Endothelial cell of umbilical vein (primary cell): Measurements from ENCODE around the gene NCOA3. TPM values are rescaled to one million over a fixed set of nuclear protein-coding genes. Genes with fewer than 3 reads are reported as not detected.

Experiments used
- BruUV-seq: library from RNA; stranded (reverse); fragments of 400-500 nt; replicated peaks from 2 replicates; lab custom pipeline; 2021; lab: Mats Ljungman, UMichigan
- CTCF ChIA-PET: fragments of 300-600, 350-600 bp; sonication (Branson Sonifier 250); formaldehyde crosslinking; loops from one replicate; lab custom pipeline; 2021; ENCODE audit warnings: antibody characterized with exemption, inconsistent platforms; lab: Charles Lee
- POLR2A ChIA-PET: fragments of 300-600, 350-600 bp; sonication (Branson Sonifier 250); formaldehyde crosslinking; loops from one replicate; lab custom pipeline; 2021; ENCODE audit warnings: antibody characterized with exemption, inconsistent platforms; lab: Charles Lee
- DNase-seq: peaks from one replicate; pipeline ENCODE4 v3.0.0-alpha.2; 2011; ENCODE audit warnings: low read depth, low spot score
- FAIRE-seq: peaks from 2 replicates; lab custom pipeline; 2011; peaks lifted over from hg19 to GRCh38; lab: Jason Lieb, UNC
- H2AFZ ChIP-seq: 2 replicates; pipeline ENCODE4 v1.6.0; 2012; ENCODE audit warnings: low read depth, low read length, control low read depth, inconsistent platforms
- H3K27ac ChIP-seq: 2 replicates; pipeline ENCODE4 v1.5.1; 2011; ENCODE audit warnings: low read depth, mild to moderate bottlenecking, control low read depth, low read length, moderate library complexity; ENCODE audit not compliant: insufficient read depth
- H3K27me3 ChIP-seq, 2 experiments: 2 replicates each; pipeline versions ENCODE4 v1.6.0 to v1.6.1; 2011; ENCODE audit warnings: low read length in 2 of 2, mixed read lengths in 1 of 2; ENCODE audit not compliant: control insufficient read depth in 2 of 2, insufficient read depth in 2 of 2
- H3K36me3 ChIP-seq, 2 experiments: 2 replicates in 1 of 2; 3 replicates in 1 of 2; pipeline ENCODE4 v1.5.1; 2011; ENCODE audit warnings: low read length in 2 of 2, mild to moderate bottlenecking in 1 of 2, moderate library complexity in 1 of 2; ENCODE audit not compliant: control insufficient read depth in 2 of 2, insufficient read depth in 2 of 2; ENCODE audit errors: extremely low read depth in 1 of 2
- H3K4me1 ChIP-seq: 3 replicates; pipeline ENCODE4 v1.5.1; 2011; ENCODE audit warnings: mild to moderate bottlenecking, low read length; ENCODE audit not compliant: control insufficient read depth, insufficient read depth; ENCODE audit errors: extremely low read depth
- H3K4me2 ChIP-seq: 2 replicates; pipeline ENCODE4 v1.6.1; 2011; ENCODE audit warnings: low read length, control low read depth, mixed read lengths; ENCODE audit not compliant: insufficient read depth
- H3K4me3 ChIP-seq, 3 experiments: fragments of 200-600 bp in 1 of 3; sonication (generic), shearing (Covaris generic) in 1 of 3; replicated peaks in 1 of 3; 2 replicates each; pipeline ENCODE4 v1.5.1; 2011 to 2016; ENCODE audit warnings: control low read depth in 3 of 3, low read length in 3 of 3, mild to moderate bottlenecking in 2 of 3, inconsistent platforms in 1 of 3, low read depth in 1 of 3, moderate library complexity in 1 of 3; ENCODE audit not compliant: insufficient read depth in 1 of 3
- H3K79me2 ChIP-seq: 2 replicates; pipeline ENCODE4 v1.6.0; 2012; ENCODE audit warnings: low read length, inconsistent platforms; ENCODE audit not compliant: control insufficient read depth, insufficient read depth
- H3K9ac ChIP-seq: replicated peaks from 2 replicates; pipeline ENCODE3; 2011; ENCODE audit warnings: low read length, control low read depth; ENCODE audit not compliant: insufficient read depth; ENCODE audit errors: extremely low read depth
- H3K9me1 ChIP-seq: replicated peaks from 3 replicates; pipeline ENCODE4 v1.6.0; 2011; ENCODE audit warnings: mild to moderate bottlenecking, low read length; ENCODE audit not compliant: control insufficient read depth, insufficient read depth; ENCODE audit errors: extremely low read depth
- H3K9me3 ChIP-seq: replicated peaks from 2 replicates; pipeline ENCODE4 v1.5.1; 2012; ENCODE audit warnings: low read length, inconsistent platforms; ENCODE audit not compliant: control insufficient read depth, insufficient read depth
- H4K20me1 ChIP-seq: replicated peaks from 2 replicates; pipeline ENCODE3; 2011; ENCODE audit warnings: mild to moderate bottlenecking, low read length; ENCODE audit not compliant: control insufficient read depth, insufficient read depth; ENCODE audit errors: extremely low read depth
- EZH2 ChIP-seq: IDR thresholded peaks from 2 replicates; pipeline ENCODE4 v1.6.1; 2012; ENCODE audit warnings: borderline replicate concordance, low read depth, mild to moderate bottlenecking, moderate library complexity, low read length, inconsistent platforms; ENCODE audit not compliant: severe bottlenecking
- FOS ChIP-seq: IDR thresholded peaks from 2 replicates; pipeline ENCODE4 v1.6.1; 2011; ENCODE audit warnings: mild to moderate bottlenecking, low read length, moderate library complexity, borderline replicate concordance; ENCODE audit not compliant: insufficient read depth
- GATA2 ChIP-seq: IDR thresholded peaks from 2 replicates; pipeline ENCODE4 v1.7.0; 2011; ENCODE audit warnings: low read depth, mild to moderate bottlenecking, moderate library complexity, mixed read lengths, low read length; ENCODE audit not compliant: insufficient read length, insufficient read depth
- JUN ChIP-seq: IDR thresholded peaks from 2 replicates; pipeline ENCODE4 v1.6.1; 2011; ENCODE audit warnings: borderline replicate concordance, low read depth; ENCODE audit not compliant: insufficient read length, insufficient read depth
- MYC ChIP-seq: IDR thresholded peaks from one replicate; pipeline ENCODE4 v1.6.1; 2011; ENCODE audit warnings: mild to moderate bottlenecking, low read depth, low read length
- POLR2A ChIP-seq: IDR thresholded peaks from 2 replicates; pipeline ENCODE4 v1.6.1; 2012; ENCODE audit warnings: low read depth, mild to moderate bottlenecking, control low read depth, low read length
- POLR2AphosphoS5 ChIP-seq: IDR thresholded peaks from 2 replicates; pipeline ENCODE4 v1.6.1; 2012; ENCODE audit warnings: low read depth, mild to moderate bottlenecking, control low read depth, low read length, moderate library complexity; ENCODE audit not compliant: insufficient read depth
- dilution Hi-C: fragments of 300-500 bp; cut with MboI; formaldehyde crosslinking; loops from one replicate; pipeline ENCODE4 v1.15.0; 2019; ENCODE audit warnings: low sequenced_read_pairs; ENCODE audit not compliant: extremely low pct_ligation_motif_present
- intact Hi-C: fragments of 100-400 bp; cut with micrococcal nuclease; formaldehyde crosslinking; loops from one replicate; pipeline ENCODE4 v1.10.0; 2022
- polyA plus RNA-seq, 4 experiments: library from polyadenylated mRNA; depleted of rRNA in 3 of 4; stranded (reverse) in 3 of 4; unstranded in 1 of 4; fragments of >200 nt; gene quantifications; 2 replicates each; pipeline versions ENCODE4 v1.2.1 to v1.2.3, GENCODE V29; 2011 to 2012; ENCODE audit warnings: missing spikeins in 1 of 4
- total RNA-seq: library from RNA; stranded (reverse); gene quantifications from 2 replicates; pipeline ENCODE4 v1.2.3, GENCODE V29; 2021
- TF ChIP-seq, protein P1 (sequence below): IDR thresholded peaks from 2 replicates; pipeline ENCODE4 v1.6.1; 2011; ENCODE audit not compliant: insufficient read depth, insufficient read length
- TF ChIP-seq, protein P2 (sequence below), 2 donors: IDR thresholded peaks; 1 replicate in 1 of 2; 2 replicates in 1 of 2; pipeline ENCODE4 v1.5.1; 2011; ENCODE audit warnings: low read length in 2 of 2, mild to moderate bottlenecking in 2 of 2, moderate library complexity in 2 of 2, control low read depth in 1 of 2, inconsistent platforms in 1 of 2, low read depth in 1 of 2; ENCODE audit not compliant: insufficient read depth in 1 of 2; ENCODE audit errors: extremely low read depth in 1 of 2

The NCOA3 gene
- total and polyA plus RNA-seq, 2 donors (not counting 3 experiments of a cell fraction or from before 2014, with no cell fraction given), result 12.0 to 35.6 TPM

DNA sequence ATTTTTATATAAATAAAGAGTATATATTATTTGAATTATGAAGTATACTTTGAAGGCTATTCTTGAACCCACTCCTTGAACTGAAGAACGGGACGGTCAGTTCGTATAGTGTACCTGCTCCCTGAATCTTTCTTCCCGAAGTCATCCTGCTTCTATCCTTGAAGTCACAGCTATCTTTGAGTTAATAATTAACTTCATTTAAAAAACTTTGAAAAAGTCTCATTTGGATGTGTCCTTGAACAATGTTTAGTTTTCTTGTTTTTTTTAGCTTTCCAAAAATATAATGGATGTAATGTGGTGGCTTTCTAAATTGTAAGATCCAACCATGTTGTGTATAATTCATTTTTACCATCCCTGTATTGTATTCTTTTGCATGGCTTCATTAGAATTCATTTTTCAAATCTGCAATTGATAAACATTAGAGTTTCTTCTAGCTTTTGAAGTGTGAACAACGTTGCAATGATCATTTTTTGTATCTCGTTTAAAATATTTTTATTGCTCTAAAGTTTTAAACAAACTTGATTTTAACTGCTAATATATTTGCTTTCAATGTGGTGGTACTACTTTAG, 94.4 kb downstream of the NCOA3 start:
- H3K9me1 ChIP-seq, result no peaks in the 10 kb centered on the region
- intact Hi-C loops, result no loop called here
- no peak for TF ChIP-seq POLR2A
- TF ChIP-seq JUN, result no peak
- no peak for TF ChIP-seq MYC
- TF ChIP-seq, protein P1, sequence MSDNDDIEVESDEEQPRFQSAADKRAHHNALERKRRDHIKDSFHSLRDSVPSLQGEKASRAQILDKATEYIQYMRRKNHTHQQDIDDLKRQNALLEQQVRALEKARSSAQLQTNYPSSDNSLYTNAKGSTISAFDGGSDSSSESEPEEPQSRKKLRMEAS, result no peak
- TF ChIP-seq, protein P2, sequence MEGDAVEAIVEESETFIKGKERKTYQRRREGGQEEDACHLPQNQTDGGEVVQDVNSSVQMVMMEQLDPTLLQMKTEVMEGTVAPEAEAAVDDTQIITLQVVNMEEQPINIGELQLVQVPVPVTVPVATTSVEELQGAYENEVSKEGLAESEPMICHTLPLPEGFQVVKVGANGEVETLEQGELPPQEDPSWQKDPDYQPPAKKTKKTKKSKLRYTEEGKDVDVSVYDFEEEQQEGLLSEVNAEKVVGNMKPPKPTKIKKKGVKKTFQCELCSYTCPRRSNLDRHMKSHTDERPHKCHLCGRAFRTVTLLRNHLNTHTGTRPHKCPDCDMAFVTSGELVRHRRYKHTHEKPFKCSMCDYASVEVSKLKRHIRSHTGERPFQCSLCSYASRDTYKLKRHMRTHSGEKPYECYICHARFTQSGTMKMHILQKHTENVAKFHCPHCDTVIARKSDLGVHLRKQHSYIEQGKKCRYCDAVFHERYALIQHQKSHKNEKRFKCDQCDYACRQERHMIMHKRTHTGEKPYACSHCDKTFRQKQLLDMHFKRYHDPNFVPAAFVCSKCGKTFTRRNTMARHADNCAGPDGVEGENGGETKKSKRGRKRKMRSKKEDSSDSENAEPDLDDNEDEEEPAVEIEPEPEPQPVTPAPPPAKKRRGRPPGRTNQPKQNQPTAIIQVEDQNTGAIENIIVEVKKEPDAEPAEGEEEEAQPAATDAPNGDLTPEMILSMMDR (IDR thresholded peaks at IDR 0.05; ENCODE audit: extremely low read depth in 1 of 2, insufficient read depth in 1 of 2, low read depth in 1 of 2, low read length in 2 of 2), result no peak
- no peak for TF ChIP-seq GATA2
- TF ChIP-seq EZH2, result no peak
- no peak for TF ChIP-seq FOS
- TF ChIP-seq POLR2AphosphoS5, result no peak
- CTCF ChIA-PET, result interaction anchor here (0.9 to 2.9 kb wide), 4 partner anchors 13 to 30 kb away, joined by 3 to 6 read pairs (median 4); no protein-coding TSS in a partner anchor
- H3K4me1 ChIP-seq, result no peaks in the 10 kb centered on the region
- H2AFZ ChIP-seq, result no peak overlapping the region
- BruUV-seq, result no TSS peak
- H3K27me3 ChIP-seq, result no peaks in the 10 kb centered on the region
- DNase-seq (no peak), FAIRE-seq (no peak)
- H3K4me3 ChIP-seq, result no peak overlapping the region
- H3K36me3 ChIP-seq, result no peaks in the 10 kb centered on the region
- dilution Hi-C loops, result no loop called here
- POLR2A ChIA-PET, result no interaction called here
- no peaks in the 10 kb centered on the region for H3K9me3 ChIP-seq
- H3K79me2 ChIP-seq, result peaks cover 2% of the 10 kb centered on the region
- no peak overlapping the region for H3K9ac ChIP-seq
- H3K4me2 ChIP-seq, result no peak overlapping the region
- H4K20me1 ChIP-seq, result no peaks in the 10 kb centered on the region
- H3K27ac ChIP-seq, result no peak overlapping the region
